ENCODE measurements around the gene DAPK2.

The DAPK2 gene

GRCh38 chr15:64032329-64032728 lies 14.0 kb downstream of the DAPK2 start:
- no peak for DNase-seq
- in situ Hi-C loops (cut with MboI; ENCODE audit: low pct_unique_long_range_greater_than_20kb, low sequenced_read_pairs): no loop called here

DNA sequence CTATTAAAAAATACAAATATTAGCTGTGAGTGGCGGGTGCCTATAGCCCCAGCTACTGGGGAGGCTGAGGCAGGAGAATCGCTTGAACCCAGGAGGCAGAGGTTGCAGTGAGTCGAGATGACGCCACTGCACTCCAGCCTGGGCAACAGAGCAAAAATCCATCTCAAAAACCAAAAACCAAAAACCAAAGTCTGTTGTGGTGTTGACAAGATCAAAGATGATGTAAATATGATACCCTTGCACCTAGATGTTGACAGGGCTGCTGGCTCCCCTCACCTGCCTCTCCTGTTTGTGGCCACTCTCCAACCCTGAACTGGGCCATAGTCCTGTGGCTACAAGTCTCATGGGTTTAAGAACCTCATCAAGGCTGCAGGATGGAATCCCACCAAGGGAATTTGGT lies 16.2 kb downstream of the DAPK2 start:
- no peak for DNase-seq
- in situ Hi-C loops (cut with MboI; ENCODE audit: low pct_unique_long_range_greater_than_20kb, low sequenced_read_pairs): no loop called here

- no peak for DNase-seq
- in situ Hi-C loops (cut with MboI; ENCODE audit: low pct_unique_long_range_greater_than_20kb, low sequenced_read_pairs): no loop called here
Observed at GRCh38 chr15:64029633-64030032, 16.7 kb downstream of the DAPK2 start.

- no peak for DNase-seq
- in situ Hi-C loops (cut with MboI; ENCODE audit: low pct_unique_long_range_greater_than_20kb, low sequenced_read_pairs): no loop called here
Observed at GRCh38 chr15:64029110-64029509, 17.2 kb downstream of the DAPK2 start.

DNA sequence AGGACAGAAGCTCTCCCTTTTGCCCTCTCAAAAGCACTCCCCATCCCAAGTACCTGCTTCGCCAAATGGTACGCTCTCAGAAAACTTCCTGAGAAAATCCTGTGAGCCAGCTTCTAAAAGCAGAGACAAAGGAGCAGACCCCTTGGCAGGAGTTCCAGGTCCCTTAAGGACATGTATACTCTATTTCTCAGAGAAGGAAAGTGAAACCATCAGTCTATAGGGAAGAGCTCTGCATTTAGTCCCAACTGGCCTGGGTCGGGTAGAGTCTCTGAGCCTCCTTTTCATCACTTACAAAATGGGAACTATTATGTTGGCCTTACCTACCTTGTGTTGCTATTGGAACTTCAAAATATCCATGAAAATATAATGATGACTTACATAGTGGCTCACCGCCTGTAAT lies 19.7 kb downstream of the DAPK2 start:
- no peak for DNase-seq
- in situ Hi-C loops (cut with MboI; ENCODE audit: low pct_unique_long_range_greater_than_20kb, low sequenced_read_pairs): no loop called here

DNA sequence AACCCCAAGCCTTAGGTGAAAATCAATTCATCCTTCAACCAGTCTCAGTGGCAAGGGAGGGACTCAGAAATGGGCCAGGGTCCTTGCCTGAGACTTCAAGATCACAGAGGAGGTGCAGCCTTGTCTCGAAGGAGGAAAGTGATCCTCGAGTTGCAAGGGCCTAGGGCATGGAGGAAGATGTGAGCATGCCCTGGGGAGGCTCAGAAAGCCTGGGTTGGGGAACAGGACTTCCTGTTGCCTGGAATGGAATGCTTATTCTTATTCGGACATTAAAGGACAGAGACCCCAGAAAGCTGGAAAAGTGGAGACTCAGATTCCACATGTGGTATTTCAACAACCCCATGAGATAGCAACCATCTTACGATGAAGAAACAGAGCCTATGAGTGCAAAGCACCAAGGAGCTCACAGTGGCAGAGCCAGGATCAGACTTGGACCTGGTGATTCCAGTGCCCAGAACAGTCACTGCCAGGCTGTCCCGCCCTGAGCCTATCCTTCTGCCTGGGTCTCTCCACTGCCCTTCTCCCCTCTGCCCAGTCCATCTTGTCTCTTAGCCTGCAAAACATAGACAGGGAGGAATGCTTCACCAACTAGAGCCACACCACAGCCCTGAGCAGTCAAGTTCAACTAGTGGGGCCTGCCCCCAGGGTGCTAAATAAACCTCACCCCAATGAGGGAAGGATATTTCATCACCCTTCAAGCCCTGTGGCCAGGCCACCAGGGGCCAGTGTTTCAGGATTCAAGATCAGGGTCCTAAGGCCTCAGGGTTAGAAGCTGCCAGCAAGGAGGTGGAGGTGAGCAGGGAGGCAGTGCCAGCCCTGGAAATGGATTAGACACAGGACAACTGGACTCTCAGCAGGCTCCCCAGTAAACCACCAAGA lies 21.9 kb downstream of the DAPK2 start:
- no peak for DNase-seq
- in situ Hi-C loops (cut with MboI; ENCODE audit: low pct_unique_long_range_greater_than_20kb, low sequenced_read_pairs): no loop called here

DNA sequence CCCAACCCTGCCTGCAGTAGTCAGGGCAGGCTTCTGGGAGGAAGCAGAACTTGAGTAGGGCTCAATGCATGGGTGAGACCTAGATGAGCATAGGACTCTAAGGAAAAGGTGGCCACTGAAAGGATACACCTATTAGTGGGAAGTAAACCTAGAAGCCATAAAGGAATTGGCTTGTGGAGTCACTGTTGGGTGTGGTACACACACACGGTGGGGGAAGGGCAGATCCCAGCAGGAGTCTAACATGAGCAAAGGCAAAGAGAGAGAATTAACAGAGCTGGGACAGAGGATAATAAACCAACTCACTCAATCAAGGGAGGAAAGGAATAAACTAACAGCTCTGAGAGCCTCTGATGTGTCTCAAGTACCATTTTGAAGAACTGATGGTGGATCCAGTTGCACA lies 23.1 kb downstream of the DAPK2 start:
- in situ Hi-C loops (cut with MboI; ENCODE audit: low pct_unique_long_range_greater_than_20kb, low sequenced_read_pairs): no loop called here
- no peak for DNase-seq

DNA sequence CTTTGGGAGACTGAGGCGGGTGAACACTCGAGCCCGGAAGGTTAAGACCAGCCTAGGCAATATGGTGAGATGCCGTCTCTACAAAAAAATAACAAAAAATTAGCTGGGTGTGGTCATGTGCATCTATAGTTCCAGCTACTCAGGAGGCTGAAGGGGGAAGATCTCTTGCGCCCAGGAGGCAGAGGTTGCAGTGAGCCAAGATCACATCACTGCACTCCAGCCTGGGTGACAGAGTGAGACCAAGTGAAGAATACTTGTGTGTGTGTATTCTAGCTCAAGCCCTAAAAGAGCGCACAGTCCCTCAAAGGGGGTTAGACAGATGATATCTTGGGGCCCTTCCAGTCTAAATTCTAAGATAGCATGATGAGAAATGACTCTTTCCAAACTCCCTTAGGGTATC lies 23.7 kb downstream of the DAPK2 start:
- DNase-seq: no peak
- in situ Hi-C loops (cut with MboI; ENCODE audit: low pct_unique_long_range_greater_than_20kb, low sequenced_read_pairs): no loop called here

DNA sequence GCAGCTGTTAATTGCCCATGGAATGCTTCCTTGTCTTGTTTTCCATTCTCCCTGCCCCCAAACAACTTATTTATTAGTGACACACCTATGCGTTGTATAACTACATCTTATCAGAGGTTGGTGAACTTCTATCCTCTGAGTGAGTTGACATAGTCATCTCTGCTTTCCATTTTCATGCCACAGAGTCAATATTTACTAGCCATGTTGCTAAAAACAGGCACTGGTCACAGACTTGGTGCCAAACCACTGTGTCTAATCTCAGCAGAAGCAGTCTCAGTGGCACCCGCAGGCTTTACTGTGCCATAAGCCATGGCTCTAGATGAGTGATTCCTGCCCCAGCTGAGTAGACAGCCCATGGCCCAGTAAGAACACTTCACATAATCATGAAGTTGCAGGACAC lies 26.5 kb downstream of the DAPK2 start:
- in situ Hi-C loops (cut with MboI; ENCODE audit: low pct_unique_long_range_greater_than_20kb, low sequenced_read_pairs): no loop called here
- DNase-seq: no peak

DNA sequence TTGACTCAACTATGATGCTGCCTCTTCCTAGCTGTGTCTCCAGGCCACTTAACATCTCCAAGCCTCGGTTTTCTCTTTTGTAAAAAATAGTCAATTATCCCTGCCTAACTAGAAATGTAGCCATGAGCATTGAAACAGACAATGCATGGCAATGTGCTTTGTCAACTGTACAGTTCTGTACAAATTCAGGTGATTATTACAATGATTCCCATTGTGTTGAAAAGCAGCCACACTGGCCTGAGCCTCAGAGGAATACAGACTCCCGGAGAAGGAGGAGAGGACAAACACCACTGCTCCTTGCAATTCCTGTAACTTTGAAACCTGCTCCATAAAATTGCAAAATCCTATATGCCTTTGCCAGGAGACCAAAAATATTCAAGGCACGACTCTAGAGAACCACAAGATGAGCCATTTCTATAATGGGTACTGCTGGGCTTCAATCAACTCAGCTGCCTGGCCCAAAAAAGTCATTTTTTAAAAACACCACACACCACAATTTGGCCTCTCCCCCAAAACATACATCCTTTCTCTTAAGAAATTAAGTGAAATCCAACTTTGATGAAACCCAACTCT lies 28.6 kb downstream of the DAPK2 start:
- no peak for DNase-seq
- in situ Hi-C loops (cut with MboI; ENCODE audit: low pct_unique_long_range_greater_than_20kb, low sequenced_read_pairs): no loop called here

DNA sequence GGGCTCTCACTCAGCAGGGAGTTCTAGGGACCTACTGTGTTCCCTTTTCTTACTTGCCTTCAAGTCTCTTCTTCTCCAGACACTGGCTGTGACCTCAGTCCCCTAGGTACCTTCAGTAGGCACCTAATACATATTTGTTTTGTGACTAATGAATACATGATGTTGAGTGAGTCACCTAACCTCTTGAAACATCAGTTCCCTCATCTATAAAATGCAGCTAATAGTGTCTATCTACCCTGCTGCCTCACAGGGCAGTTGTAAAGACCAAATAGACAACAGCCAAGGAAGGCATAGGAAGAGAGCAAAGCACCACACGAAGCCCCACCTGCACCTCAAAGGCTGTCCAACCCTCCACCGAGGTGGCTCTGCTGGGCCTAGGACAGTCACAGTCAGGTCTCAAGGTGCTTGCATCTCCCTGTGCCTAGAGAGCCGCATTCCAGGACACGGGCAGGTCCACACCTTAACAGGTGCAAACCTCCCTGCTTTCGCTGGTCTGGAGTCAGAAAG lies 29.1 kb downstream of the DAPK2 start:
- no peak for DNase-seq
- in situ Hi-C loops (cut with MboI; ENCODE audit: low pct_unique_long_range_greater_than_20kb, low sequenced_read_pairs): no loop called here

GRCh38 chr15:64016257-64016656 lies 30.0 kb downstream of the DAPK2 start:
- in situ Hi-C loops (cut with MboI; ENCODE audit: low pct_unique_long_range_greater_than_20kb, low sequenced_read_pairs): no loop called here
- DNase-seq: no peak

- in situ Hi-C loops (cut with MboI; ENCODE audit: low pct_unique_long_range_greater_than_20kb, low sequenced_read_pairs): no loop called here
- no peak for DNase-seq
Observed at GRCh38 chr15:64014995-64015394, 31.3 kb downstream of the DAPK2 start.

- no peak for DNase-seq
Observed at GRCh38 chr15:64013179-64014062, 32.9 kb downstream of the DAPK2 start.

DNA sequence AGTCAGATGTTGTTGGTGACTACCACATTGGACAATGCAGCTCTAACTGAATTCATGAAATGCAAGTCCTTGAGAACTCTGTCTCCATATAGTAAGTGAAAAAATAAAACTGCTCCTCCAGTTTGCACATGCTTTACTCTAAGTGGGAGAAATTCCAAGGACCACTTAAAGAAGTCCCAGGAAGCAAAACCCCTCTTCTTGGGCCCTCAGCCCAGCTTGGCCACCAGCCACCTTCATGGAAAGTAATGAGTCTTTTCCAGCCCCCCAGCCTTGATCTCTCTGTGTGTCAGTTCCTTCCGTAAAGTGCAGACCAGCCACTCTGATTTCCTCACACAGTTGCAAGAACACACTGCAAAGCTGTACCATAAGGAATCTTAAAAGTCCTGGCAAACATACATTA lies 34.5 kb downstream of the DAPK2 start:
- in situ Hi-C loops (cut with MboI; ENCODE audit: low pct_unique_long_range_greater_than_20kb, low sequenced_read_pairs): no loop called here
- DNase-seq: no peak

More at GRCh38 chr15:64013179-64014062, 32.9 kb downstream of the DAPK2 start:
- in situ Hi-C loops (cut with MboI; ENCODE audit: low pct_unique_long_range_greater_than_20kb, low sequenced_read_pairs): no loop called here

DNA sequence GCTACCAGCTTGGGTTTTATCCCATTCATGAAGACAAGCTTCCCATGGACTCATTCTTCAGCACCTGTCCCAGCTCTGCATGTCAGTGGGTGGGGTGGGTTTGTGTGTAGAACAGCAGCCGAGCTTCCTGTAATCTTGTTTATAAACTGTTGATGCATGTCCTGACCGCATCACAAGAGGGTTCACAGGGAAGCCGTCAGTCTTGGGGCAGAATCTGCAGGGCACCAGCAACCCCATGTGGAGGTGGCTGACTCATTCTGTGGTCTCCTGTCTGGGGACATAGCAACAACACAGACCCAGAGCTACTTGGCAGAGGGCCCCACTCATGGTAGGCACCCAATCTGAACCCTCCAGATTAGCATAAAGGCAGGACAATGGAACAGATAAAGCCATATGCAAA lies 35.6 kb downstream of the DAPK2 start:
- peak; percentile 89 for DNase-seq
- in situ Hi-C loops (cut with MboI; ENCODE audit: low pct_unique_long_range_greater_than_20kb, low sequenced_read_pairs): no loop called here

GRCh38 chr15:64009798-64010261 lies 36.5 kb downstream of the DAPK2 start:
- in situ Hi-C loops (cut with MboI; ENCODE audit: low pct_unique_long_range_greater_than_20kb, low sequenced_read_pairs): no loop called here
- no peak for DNase-seq

DNA sequence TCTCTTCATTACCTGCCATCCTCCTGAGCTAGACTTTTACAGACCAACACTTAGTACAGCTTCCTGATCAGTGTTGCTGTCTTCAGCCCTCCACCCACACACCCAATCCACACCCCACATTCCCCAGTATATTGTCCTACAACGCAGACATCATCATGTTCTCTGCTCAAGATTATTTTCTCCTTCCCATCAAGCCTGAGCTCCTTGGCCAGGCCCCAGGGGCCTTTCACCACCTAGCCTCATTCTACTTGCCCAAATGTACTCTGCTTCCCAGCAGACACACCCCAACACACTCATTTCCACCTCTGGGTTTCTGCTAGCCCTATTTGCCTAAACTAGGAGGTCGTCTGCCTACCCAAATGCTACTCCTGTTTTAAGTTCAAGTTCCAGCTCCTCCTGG lies 37.0 kb downstream of the DAPK2 start:
- no peak for DNase-seq
- in situ Hi-C loops (cut with MboI; ENCODE audit: low pct_unique_long_range_greater_than_20kb, low sequenced_read_pairs): no loop called here

GRCh38 chr15:64008177-64008576 lies 38.1 kb downstream of the DAPK2 start:
- in situ Hi-C loops (cut with MboI; ENCODE audit: low pct_unique_long_range_greater_than_20kb, low sequenced_read_pairs): no loop called here
- no peak for DNase-seq

DNA sequence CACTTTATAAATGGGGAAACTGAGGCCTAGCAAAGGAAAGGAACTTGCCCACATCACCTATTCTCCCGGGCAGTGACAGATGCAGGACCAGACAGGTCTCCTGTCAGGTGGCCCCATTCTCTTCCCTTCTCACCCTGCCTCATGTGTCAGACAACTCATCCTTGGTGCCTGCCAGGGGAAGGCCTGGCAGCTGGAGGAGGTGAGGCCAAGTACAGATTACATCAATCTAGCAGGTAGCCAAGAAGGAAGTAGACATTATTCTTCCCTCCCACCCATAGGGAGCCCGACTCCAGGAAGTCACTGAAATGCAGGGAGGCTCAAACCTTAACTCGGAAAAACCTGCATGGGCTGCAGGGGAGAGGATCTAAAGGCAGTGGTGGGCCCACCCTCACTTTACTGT lies 39.6 kb downstream of the DAPK2 start:
- in situ Hi-C loops (cut with MboI; ENCODE audit: low pct_unique_long_range_greater_than_20kb, low sequenced_read_pairs): no loop called here
- DNase-seq: no peak
